Kidney (tissue), 14 donors: Measurements from ENCODE around the gene HTRA2. TPM values are rescaled to one million over a fixed set of nuclear protein-coding genes. Genes with fewer than 3 reads are reported as not detected.

ENCODE experiments used
- DNase-seq, 5 donors: peaks; one replicate each; pipeline ENCODE4 v3.0.0-alpha.2; 2013 to 2020
- FAIRE-seq: peaks from 2 replicates; lab custom pipeline; 2012; peaks lifted over from hg19 to GRCh38; lab: Jason Lieb, UNC
- H3K27ac ChIP-seq, 2 donors: one replicate each; pipeline ENCODE4 v1.7.0; 2013; ENCODE audit warnings: low read depth in 2 of 2, low read length in 2 of 2, inconsistent platforms in 1 of 2
- H3K27me3 ChIP-seq: one replicate; pipeline ENCODE4 v1.7.1; 2013; ENCODE audit warnings: low read length, inconsistent platforms; ENCODE audit not compliant: control insufficient read depth, insufficient read depth
- H3K36me3 ChIP-seq, 3 donors: one replicate each; pipeline versions ENCODE4 v1.7.0 to v1.7.1; 2013; ENCODE audit warnings: low read length in 3 of 3, control low read depth in 1 of 3, inconsistent platforms in 1 of 3; ENCODE audit not compliant: insufficient read depth in 3 of 3, control insufficient read depth in 2 of 3
- H3K4me1 ChIP-seq, 3 donors: one replicate each; pipeline versions ENCODE4 v1.7.0 to v1.7.1; 2013; ENCODE audit warnings: low read length in 3 of 3, inconsistent platforms in 1 of 3, low read depth in 1 of 3; ENCODE audit not compliant: control insufficient read depth in 2 of 3, insufficient read depth in 2 of 3
- H3K4me3 ChIP-seq, 3 donors: one replicate each; pipeline versions ENCODE4 v1.7.0 to v1.8.1; 2013; ENCODE audit warnings: low read length in 3 of 3, control low read depth in 1 of 3, inconsistent platforms in 1 of 3
- H3K9ac ChIP-seq, 3 donors: one replicate each; pipeline versions ENCODE4 v1.7.0 to v1.7.1; 2013; ENCODE audit warnings: low read length in 3 of 3, control low read depth in 1 of 3, inconsistent platforms in 1 of 3
- H3K9me3 ChIP-seq, 3 donors: one replicate each; pipeline versions ENCODE4 v1.7.0 to v1.7.1; 2013; ENCODE audit warnings: low read length in 3 of 3, control low read depth in 1 of 3, inconsistent platforms in 1 of 3; ENCODE audit not compliant: control insufficient read depth in 2 of 3, insufficient read depth in 1 of 3
- intact Hi-C: fragments of 100-400 bp; cut with DNase I; formaldehyde crosslinking; loops from one replicate; pipeline ENCODE4 v1.11.1; 2022
- polyA plus RNA-seq: library from polyadenylated mRNA; stranded (reverse); fragments of 350-450 nt; fragmentation: Illumina TruSeq; extraction: RNeasy Lipid Tissue Mini Kit (QIAGEN cat#74804); gene quantifications from one replicate; pipeline ENCODE4 v1.2.3, GENCODE V29; 2014; ENCODE audit warnings: low read depth, low replicate concordance; ENCODE audit not compliant: insufficient read depth
- total RNA-seq: library from RNA; stranded (reverse); fragmentation: NEBNext Ultra II Directional; extraction: Animal tissue kit (Norgen Biotek cat#: 25700); gene quantifications from one replicate; pipeline ENCODE4 v1.2.1, GENCODE V29; 2021
- TF ChIP-seq, protein P1 (sequence below): IDR thresholded peaks from 3 replicates; pipeline ENCODE4 v1.5.1; 2012; ENCODE audit warnings: mild to moderate bottlenecking, moderate library complexity, borderline replicate concordance; ENCODE audit not compliant: insufficient read depth; ENCODE audit errors: extremely low read depth
- donor health status: control.
- donor health status: control.
- donor health status: control.
- donor health status: control.
- donor health status: control.
- donor health status: DM: yes; HTN: yes; CAD: no.
- donor health status: Normal renal cell carcinoma (clear cell type).

HTRA2 gene
- total and polyA plus RNA-seq, 2 donors from 2014 or later, result 30.8 to 44.2 TPM

DNA sequence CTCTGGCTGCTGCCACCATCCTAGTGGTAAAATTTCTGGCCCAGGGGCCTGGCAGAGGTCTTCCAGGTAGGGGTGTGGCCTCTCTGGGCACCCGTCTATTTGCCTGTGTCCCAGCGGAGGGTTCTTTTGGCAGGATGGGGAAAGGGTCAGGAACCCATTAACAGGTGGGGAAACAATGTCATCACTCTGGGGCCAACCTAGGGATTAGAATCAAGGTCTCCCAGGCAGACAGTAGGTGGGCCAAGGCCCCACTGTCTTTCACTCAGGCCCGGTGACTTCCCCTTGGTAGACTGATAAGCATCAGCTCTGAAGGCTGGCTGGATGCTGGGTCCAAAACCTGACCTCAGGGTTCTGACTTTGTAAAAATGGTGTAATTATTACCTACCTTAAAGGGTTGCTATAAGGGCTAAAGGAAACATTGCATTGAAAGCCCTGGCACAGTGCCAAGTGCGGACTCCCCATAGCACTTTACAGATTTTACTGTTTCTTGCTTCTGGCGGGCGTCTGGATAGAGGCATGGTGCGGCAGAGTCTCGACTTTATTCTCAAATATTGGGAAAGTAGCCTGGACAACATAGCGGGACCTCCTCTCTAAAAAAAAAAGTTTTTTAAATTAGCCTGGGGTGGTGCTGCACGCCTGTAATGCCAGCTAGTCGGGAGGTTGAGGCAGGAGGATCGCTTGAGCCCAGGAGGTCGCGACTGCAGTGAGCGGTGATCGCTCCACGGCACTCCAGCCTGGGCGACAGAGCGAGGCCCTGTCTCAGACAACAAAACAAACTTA lies 32.5 kb upstream of the HTRA2 start:
- no peaks in the 10 kb centered on the region for H3K9me3 ChIP-seq
- DNase-seq, result no peak

DNA sequence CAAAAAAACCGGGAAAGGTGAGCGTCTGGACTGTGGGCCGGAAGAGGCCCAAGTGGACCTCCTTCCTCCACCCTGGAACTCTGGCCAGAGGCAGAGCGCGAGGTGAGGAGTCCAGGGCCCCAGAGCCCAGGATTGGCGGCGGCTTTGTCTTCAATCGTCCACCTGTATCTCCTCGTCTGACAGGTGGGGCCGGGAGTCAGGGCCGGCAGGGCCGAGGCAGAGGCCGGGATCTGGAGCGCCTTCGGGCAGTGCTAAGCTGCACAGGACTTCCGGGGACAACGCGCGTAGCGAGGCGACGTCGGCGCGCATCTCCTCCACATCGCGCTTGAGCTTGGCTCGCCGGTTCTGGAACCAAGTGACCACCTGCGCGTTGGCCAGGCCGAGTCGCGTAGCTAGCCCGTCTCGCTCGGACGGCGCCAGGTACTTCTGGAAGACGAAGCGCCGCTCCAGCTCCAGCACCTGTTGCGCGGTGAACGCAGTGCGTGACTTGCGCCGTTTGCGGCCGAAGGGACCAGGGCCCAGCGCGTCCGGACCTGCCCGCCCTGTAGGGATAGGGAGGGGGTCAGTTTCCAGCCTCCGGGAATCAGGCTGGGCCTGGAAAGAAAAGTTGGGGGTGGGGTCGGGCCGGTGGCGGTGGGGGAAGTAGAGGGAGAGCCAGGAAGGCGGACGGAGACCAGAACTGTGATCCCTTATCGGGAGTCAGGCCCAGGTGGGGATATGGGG lies 31.8 kb upstream of the HTRA2 start:
- Histone ChIP-seq H3K9me3 (no peaks in the 10 kb centered on the region), H3K36me3 (peaks cover 0 to 5% (median 3%) of the 10 kb centered on the region in 3 donors), H3K4me1 (peaks cover 0 to 19% (median 10%) of the 10 kb centered on the region in 3 donors), H3K4me3 (peak overlapping the region in 2 of 3 donors; percentile 35 to 38), H3K27ac (no peak overlapping the region), H3K27me3 (peaks cover 12% of the 10 kb centered on the region), H3K9ac (no peak overlapping the region)
- DNase-seq (peak; percentile 43 to 83 (median 50)), FAIRE-seq (no peak)
- TF ChIP-seq, protein P1, sequence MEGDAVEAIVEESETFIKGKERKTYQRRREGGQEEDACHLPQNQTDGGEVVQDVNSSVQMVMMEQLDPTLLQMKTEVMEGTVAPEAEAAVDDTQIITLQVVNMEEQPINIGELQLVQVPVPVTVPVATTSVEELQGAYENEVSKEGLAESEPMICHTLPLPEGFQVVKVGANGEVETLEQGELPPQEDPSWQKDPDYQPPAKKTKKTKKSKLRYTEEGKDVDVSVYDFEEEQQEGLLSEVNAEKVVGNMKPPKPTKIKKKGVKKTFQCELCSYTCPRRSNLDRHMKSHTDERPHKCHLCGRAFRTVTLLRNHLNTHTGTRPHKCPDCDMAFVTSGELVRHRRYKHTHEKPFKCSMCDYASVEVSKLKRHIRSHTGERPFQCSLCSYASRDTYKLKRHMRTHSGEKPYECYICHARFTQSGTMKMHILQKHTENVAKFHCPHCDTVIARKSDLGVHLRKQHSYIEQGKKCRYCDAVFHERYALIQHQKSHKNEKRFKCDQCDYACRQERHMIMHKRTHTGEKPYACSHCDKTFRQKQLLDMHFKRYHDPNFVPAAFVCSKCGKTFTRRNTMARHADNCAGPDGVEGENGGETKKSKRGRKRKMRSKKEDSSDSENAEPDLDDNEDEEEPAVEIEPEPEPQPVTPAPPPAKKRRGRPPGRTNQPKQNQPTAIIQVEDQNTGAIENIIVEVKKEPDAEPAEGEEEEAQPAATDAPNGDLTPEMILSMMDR, result no peak
- intact Hi-C loops, result no loop called here

More for the DNA sequence above, 32.5 kb upstream of the HTRA2 start:
- no peak overlapping the region for H3K9ac ChIP-seq
- H3K36me3 ChIP-seq, result peaks cover 0 to 10% (median 8%) of the 10 kb centered on the region in 3 donors
- peaks cover 0 to 16% (median 10%) of the 10 kb centered on the region in 3 donors for H3K4me1 ChIP-seq
- intact Hi-C loops, result no loop called here
- H3K4me3 ChIP-seq, result no peak overlapping the region
- no peak for FAIRE-seq
- TF ChIP-seq, protein P1, result no peak
- H3K27ac ChIP-seq, result no peak overlapping the region
- H3K27me3 ChIP-seq, result peaks cover 10% of the 10 kb centered on the region

DNA sequence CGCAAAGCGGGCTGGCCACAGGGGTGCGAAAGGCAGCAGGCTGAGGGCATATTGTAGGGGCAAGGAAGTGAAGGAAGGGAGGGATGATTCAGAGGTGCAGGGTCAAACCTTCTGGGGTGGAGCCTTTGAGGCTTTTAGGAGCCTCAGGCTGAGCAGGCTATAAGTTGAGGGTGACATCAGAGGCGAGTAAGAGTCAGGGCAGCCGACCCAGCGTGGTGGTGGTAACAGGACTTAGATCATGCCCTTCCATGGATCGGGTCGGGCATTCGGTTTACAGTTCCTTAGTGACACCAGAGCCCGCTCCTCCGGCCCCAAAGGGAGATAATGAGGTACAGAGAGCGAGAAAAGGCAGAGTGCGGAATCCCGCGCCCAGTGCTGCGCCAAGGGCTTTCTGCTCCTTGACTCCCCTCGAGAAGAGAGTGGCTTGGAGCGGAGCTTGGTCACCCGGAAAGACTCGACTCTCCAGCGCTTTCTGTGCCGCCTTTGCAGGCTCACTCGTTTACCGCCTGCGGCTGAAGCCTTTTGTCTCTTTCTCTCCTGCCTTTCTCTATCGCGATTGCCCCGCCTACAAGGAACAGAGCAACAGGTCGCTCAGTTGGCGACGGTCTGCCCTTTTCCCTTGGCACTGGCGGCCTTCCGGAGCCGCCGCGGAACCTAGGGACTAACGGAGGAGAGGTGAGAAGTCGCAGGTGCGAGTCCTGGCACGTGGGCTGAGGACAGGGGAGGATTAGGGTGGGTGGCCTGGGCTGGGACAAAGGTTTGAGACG lies 31.1 kb upstream of the HTRA2 start:
- no peak overlapping the region for H3K27ac ChIP-seq
- TF ChIP-seq, protein P1, result no peak
- intact Hi-C loops, result no loop called here
- no peak overlapping the region for H3K9ac ChIP-seq
- H3K4me3 ChIP-seq, result peak overlapping the region; percentile 6 to 35 (median 23)
- no peaks in the 10 kb centered on the region for H3K9me3 ChIP-seq
- peaks cover 0 to 20% (median 10%) of the 10 kb centered on the region in 3 donors for H3K4me1 ChIP-seq
- DNase-seq, result peak; percentile 48 to 71 (median 68)
- no peak for FAIRE-seq
- no peaks in the 10 kb centered on the region for H3K36me3 ChIP-seq
- H3K27me3 ChIP-seq, result peaks cover 12% of the 10 kb centered on the region
